Lower lobe of right lung (tissue), 2 donors: ENCODE data around the gene SUCLG2. TPM values are rescaled to one million over a fixed set of nuclear protein-coding genes. Genes with fewer than 3 reads are reported as not detected.
"Not testable (repeated sequence)": the region's sequence is repeated elsewhere in the genome, so short reads cannot be mapped to it uniquely, and the experiment has no call there.

Experiments
- ATAC-seq, 2 donors: fragments of 200-7000 bp; cut with Tn5 transposase; one replicate each; pipeline ENCODE4 v1.9.1; 2020 to 2022; ENCODE audit warnings: mild to moderate bottlenecking in 2 of 2, moderate library complexity in 2 of 2
- DNase-seq: peaks from one replicate; pipeline ENCODE4 v3.0.0-alpha.2; 2020
- H3K27ac ChIP-seq: fragments of 200-600 bp; one replicate; pipeline ENCODE4 v1.8.0; 2022
- H3K27me3 ChIP-seq: fragments of 200-600 bp; one replicate; pipeline ENCODE4 v1.8.0; 2022; ENCODE audit warnings: low read depth
- H3K36me3 ChIP-seq: fragments of 200-600 bp; one replicate; pipeline ENCODE4 v1.8.0; 2022; ENCODE audit warnings: mild to moderate bottlenecking
- H3K4me1 ChIP-seq: fragments of 200-600 bp; one replicate; pipeline ENCODE4 v1.8.0; 2022
- H3K4me3 ChIP-seq: fragments of 200-600 bp; one replicate; pipeline ENCODE4 v1.8.0; 2022; ENCODE audit warnings: mild to moderate bottlenecking
- H3K9me3 ChIP-seq: fragments of 200-600 bp; one replicate; pipeline ENCODE4 v1.8.0; 2022
- CTCF ChIP-seq: fragments of 200-600 bp; IDR thresholded peaks from one replicate; pipeline ENCODE4 v1.8.0; 2022; ENCODE audit warnings: antibody characterized with exemption, mild to moderate bottlenecking
- intact Hi-C: fragments of 100-400 bp; cut with DNase I; formaldehyde crosslinking; loops from one replicate; pipeline ENCODE4 v1.11.0; 2022
- total RNA-seq: library from RNA; stranded (reverse); fragmentation: NEBNext Ultra II Directional; extraction: Animal tissue kit (Norgen Biotek cat#: 25700); gene quantifications from one replicate; pipeline ENCODE4 v1.2.1, GENCODE V29; 2021
- donor health status: DM: no; HTN: yes; CAD: no; lungs with severe emphysema.

The SUCLG2 gene
- total RNA-seq, 1 donor from 2014 or later, result 50.7 TPM

- ATAC-seq (peak in 1 of 2 donors; percentile 35), DNase-seq (no peak)
- Histone ChIP-seq H3K4me3 (no peak overlapping the region), H3K9me3 (no peaks in the 10 kb centered on the region), H3K4me1 (peaks cover 4% of the 10 kb centered on the region), H3K27me3 (no peaks in the 10 kb centered on the region), H3K36me3 (no peaks in the 10 kb centered on the region), H3K27ac (no peak overlapping the region)
- intact Hi-C loops, result no loop called here
- no peak for TF ChIP-seq CTCF
Observed at GRCh38 chr3:67593761-67594234, 60.6 kb downstream of the SUCLG2 start.

- TF ChIP-seq CTCF, result no peak
- no peak for ATAC-seq
Observed at GRCh38 chr3:67592057-67592456, 62.4 kb downstream of the SUCLG2 start.

GRCh38 chr3:67587811-67588210, 66.6 kb downstream of the SUCLG2 start:
- intact Hi-C loops, result no loop called here
- no peak for TF ChIP-seq CTCF
- H3K36me3 ChIP-seq, result no peaks in the 10 kb centered on the region
- no peak for ATAC-seq
- H3K4me3 ChIP-seq, result no peak overlapping the region
- H3K27ac ChIP-seq, result no peak overlapping the region
- H3K9me3 ChIP-seq, result no peaks in the 10 kb centered on the region
- H3K27me3 ChIP-seq, result no peaks in the 10 kb centered on the region
- no peaks in the 10 kb centered on the region for H3K4me1 ChIP-seq
- DNase-seq, result no peak

More at GRCh38 chr3:67592057-67592456, 62.4 kb downstream of the SUCLG2 start:
- no peak for DNase-seq
- no peaks in the 10 kb centered on the region for H3K36me3 ChIP-seq
- no peaks in the 10 kb centered on the region for H3K9me3 ChIP-seq
- peaks cover 4% of the 10 kb centered on the region for H3K4me1 ChIP-seq
- H3K27me3 ChIP-seq, result no peaks in the 10 kb centered on the region
- intact Hi-C loops, result no loop called here
- no peak overlapping the region for H3K4me3 ChIP-seq
- no peak overlapping the region for H3K27ac ChIP-seq

- Histone ChIP-seq H3K27me3 (no peaks in the 10 kb centered on the region), H3K4me1 (no peaks in the 10 kb centered on the region), H3K9me3 (no peaks in the 10 kb centered on the region), H3K4me3 (no peak overlapping the region), H3K36me3 (no peaks in the 10 kb centered on the region), H3K27ac (no peak overlapping the region)
- no peak for ATAC-seq
- no peak for TF ChIP-seq CTCF
- intact Hi-C loops, result no loop called here
- DNase-seq, result no peak
Observed at GRCh38 chr3:67587301-67587700, 67.1 kb downstream of the SUCLG2 start.

- H3K27me3 ChIP-seq, intact Hi-C loops, ATAC-seq, H3K9me3 ChIP-seq, H3K27ac ChIP-seq, H3K4me3 ChIP-seq, H3K4me1 ChIP-seq, H3K36me3 ChIP-seq, DNase-seq: not testable (repeated sequence)
Observed at GRCh38 chr3:67584608-67585007, 69.8 kb downstream of the SUCLG2 start.

- Histone ChIP-seq H3K27me3 (no peaks in the 10 kb centered on the region), H3K4me3 (no peak overlapping the region), H3K4me1 (no peaks in the 10 kb centered on the region), H3K27ac (no peak overlapping the region), H3K9me3 (no peaks in the 10 kb centered on the region), H3K36me3 (no peaks in the 10 kb centered on the region)
- ATAC-seq, result no peak
- intact Hi-C loops, result no loop called here
- no peak for TF ChIP-seq CTCF
- no peak for DNase-seq
Observed at GRCh38 chr3:67580430-67581000, 73.9 kb downstream of the SUCLG2 start.
